ENCODE results near the gene IFNGR1. TPM values are rescaled to one million over a fixed set of nuclear protein-coding genes. Genes with fewer than 3 reads are reported as not detected.
A peak's percentile ranks its signal among the peaks of the same experiment; 100 is the strongest.

IFNGR1 gene
- total and polyA plus RNA-seq, 10 of the 15 experiments (the other 5 are each of a cell fraction or from before 2014, with no cell fraction given): 89.0 to 296 (median 138) TPM

DNA sequence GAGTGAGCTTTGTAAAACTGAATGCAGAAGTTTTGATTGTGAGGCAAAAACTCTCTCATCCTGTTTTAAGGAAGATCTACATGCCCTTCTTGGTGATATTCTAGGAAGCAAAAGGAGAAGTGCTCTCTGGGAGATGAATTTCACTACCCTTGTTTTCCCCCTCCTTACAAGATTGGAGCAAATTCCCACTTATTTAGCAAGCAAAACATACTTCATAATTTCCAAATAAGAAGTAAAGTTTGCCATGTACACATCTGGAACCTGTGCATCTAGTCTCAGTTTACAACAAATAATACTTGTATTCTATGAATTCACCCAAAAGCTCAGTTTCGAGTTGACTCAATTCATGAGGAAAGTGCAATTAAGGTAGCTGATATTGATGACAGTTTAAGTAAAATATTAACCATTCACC lies 27.6 kb upstream of the IFNGR1 start:
- BruUV-seq (replicated peaks): no TSS peak
- SMC1A ChIA-PET (ENCODE audit: uncharacterized antibody, unreplicated experiment): interaction anchor here (0.6 to 3.9 kb wide), 27 partner anchors 8 to 389 kb away, joined by 3 to 64 read pairs (median 9); partner anchors contain the start of gene IL22RA2
- Histone ChIP-seq H3K9ac (ENCODE audit: control insufficient read depth, insufficient read depth, low read length) (no peak overlapping the region), H3K4me3 (no peak overlapping the region), H4K20me1 (ENCODE audit: control insufficient read depth, insufficient read depth) (no peaks in the 10 kb centered on the region), H3K27me3 (replicated peaks in 1 of 2; ENCODE audit: control insufficient read depth in 2 of 2, insufficient read depth in 2 of 2, low read length in 1 of 2) (no peaks in the 10 kb centered on the region), H3K9me3 (replicated peaks; ENCODE audit: control insufficient read depth, insufficient read depth, low read length) (peaks cover 5% of the 10 kb centered on the region), H3K4me1 (ENCODE audit: control insufficient read depth, insufficient read depth, low read length) (peaks cover 11% of the 10 kb centered on the region), H3K36me3 (ENCODE audit: control insufficient read depth in 2 of 2, insufficient read depth in 2 of 2, low read length in 1 of 2) (no peaks in the 10 kb centered on the region), H3K4me2 (ENCODE audit: control insufficient read depth, insufficient read depth) (no peak overlapping the region), H3K27ac (ENCODE audit: control insufficient read depth, insufficient read depth) (no peak overlapping the region), H3K79me2 (ENCODE audit: control insufficient read depth, insufficient read depth, low read length) (no peaks in the 10 kb centered on the region), H2AFZ (ENCODE audit: control insufficient read depth, low read depth, low read length) (no peak overlapping the region)
- DNase-seq (ENCODE audit: low read depth, low spot score) (no peak), FAIRE-seq (peak; percentile 44), ATAC-seq (peak; percentile 80)
- intact Hi-C loops (cut with micrococcal nuclease; ENCODE audit: unreplicated experiment): no loop called here
- 55% methylated on average over 1 of the region's 1 CpG for WGBS (ENCODE audit: insufficient coverage, insufficient replicate concordance, low lambda C conversion rate, missing lambda C conversion rate)
- CTCF ChIA-PET: interaction anchor here (0.9 to 3.5 kb wide), 17 partner anchors 9 to 152 kb away, joined by 3 to 21 read pairs (median 5); no protein-coding TSS in a partner anchor
- POLR2A ChIA-PET: interaction anchor here (1.0 to 3.9 kb wide), 13 partner anchors 9 to 68 kb away, joined by 3 to 29 read pairs (median 5); no protein-coding TSS in a partner anchor
- RAD21 ChIA-PET (ENCODE audit: unreplicated experiment): interaction anchor here (0.6 to 4.1 kb wide), 31 partner anchors 8 to 410 kb away, joined by 3 to 80 read pairs (median 5); no protein-coding TSS in a partner anchor
- in situ Hi-C loops (cut with MboI): no loop called here
- TF ChIP-seq CBX3 (IDR thresholded peaks at IDR 0.05; ENCODE audit: borderline replicate concordance, low read depth): no peak
- TF ChIP-seq BMI1 (IDR thresholded peaks at IDR 0.05; ENCODE audit: borderline replicate concordance): peak; percentile 49; the same call in 1 of the 2 replicates
- TF ChIP-seq SMARCA5 (IDR thresholded peaks at IDR 0.05): no peak
- peak; percentile 60 to 77; a peak in 3 of 4 replicates for TF ChIP-seq EP300 (IDR thresholded peaks at IDR 0.05; ENCODE audit: borderline replicate concordance in 1 of 2, control insufficient read depth in 1 of 2, low read depth in 2 of 2, low read length in 2 of 2)
- no peak for TF ChIP-seq TCF12 (IDR thresholded peaks at IDR 0.05; ENCODE audit: low read depth, low read length)
- no peak for TF ChIP-seq RCOR1 (conservative IDR thresholded peaks at IDR 0.05; ENCODE audit: low read depth, low read length)
- TF ChIP-seq SREBF1 (IDR thresholded peaks at IDR 0.05; ENCODE audit: low read length): no peak
- peak; percentile 42; the same call in 1 of the 2 replicates for TF ChIP-seq SPI1 (IDR thresholded peaks at IDR 0.05; ENCODE audit: borderline replicate concordance, insufficient read depth, low read depth, low read length)
- TF ChIP-seq IKZF2 (IDR thresholded peaks at IDR 0.05): peak; percentile 74 to 76; a peak in 3 of 4 replicates
- peak; percentile 85 for TF ChIP-seq DPF2 (IDR thresholded peaks at IDR 0.05)
- TF ChIP-seq IKZF1 (conservative IDR thresholded peaks at IDR 0.05): peak; percentile 76
- TF ChIP-seq, protein P1, sequence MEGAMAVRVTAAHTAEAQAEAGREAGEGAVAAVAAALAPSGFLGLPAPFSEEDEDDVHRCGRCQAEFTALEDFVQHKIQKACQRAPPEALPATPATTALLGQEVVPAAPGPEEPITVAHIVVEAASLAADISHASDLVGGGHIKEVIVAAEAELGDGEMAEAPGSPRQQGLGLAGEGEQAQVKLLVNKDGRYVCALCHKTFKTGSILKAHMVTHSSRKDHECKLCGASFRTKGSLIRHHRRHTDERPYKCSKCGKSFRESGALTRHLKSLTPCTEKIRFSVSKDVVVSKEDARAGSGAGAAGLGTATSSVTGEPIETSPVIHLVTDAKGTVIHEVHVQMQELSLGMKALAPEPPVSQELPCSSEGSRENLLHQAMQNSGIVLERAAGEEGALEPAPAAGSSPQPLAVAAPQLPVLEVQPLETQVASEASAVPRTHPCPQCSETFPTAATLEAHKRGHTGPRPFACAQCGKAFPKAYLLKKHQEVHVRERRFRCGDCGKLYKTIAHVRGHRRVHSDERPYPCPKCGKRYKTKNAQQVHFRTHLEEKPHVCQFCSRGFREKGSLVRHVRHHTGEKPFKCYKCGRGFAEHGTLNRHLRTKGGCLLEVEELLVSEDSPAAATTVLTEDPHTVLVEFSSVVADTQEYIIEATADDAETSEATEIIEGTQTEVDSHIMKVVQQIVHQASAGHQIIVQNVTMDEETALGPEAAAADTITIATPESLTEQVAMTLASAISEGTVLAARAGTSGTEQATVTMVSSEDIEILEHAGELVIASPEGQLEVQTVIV (IDR thresholded peaks at IDR 0.05; ENCODE audit: borderline replicate concordance, partially characterized antibody): no peak
- peak; percentile 77 for TF ChIP-seq ATF7 (IDR thresholded peaks at IDR 0.05; ENCODE audit: low read depth)
- TF ChIP-seq MTA2 (IDR thresholded peaks at IDR 0.05; ENCODE audit: low read depth): peak; percentile 96
- TF ChIP-seq, protein P2, sequence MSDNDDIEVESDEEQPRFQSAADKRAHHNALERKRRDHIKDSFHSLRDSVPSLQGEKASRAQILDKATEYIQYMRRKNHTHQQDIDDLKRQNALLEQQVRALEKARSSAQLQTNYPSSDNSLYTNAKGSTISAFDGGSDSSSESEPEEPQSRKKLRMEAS (IDR thresholded peaks at IDR 0.05; ENCODE audit: low read depth, low read length): no peak
- TF ChIP-seq SP1 (IDR thresholded peaks at IDR 0.05; ENCODE audit: low read depth, low read length): no peak
- TF ChIP-seq, protein P3, sequence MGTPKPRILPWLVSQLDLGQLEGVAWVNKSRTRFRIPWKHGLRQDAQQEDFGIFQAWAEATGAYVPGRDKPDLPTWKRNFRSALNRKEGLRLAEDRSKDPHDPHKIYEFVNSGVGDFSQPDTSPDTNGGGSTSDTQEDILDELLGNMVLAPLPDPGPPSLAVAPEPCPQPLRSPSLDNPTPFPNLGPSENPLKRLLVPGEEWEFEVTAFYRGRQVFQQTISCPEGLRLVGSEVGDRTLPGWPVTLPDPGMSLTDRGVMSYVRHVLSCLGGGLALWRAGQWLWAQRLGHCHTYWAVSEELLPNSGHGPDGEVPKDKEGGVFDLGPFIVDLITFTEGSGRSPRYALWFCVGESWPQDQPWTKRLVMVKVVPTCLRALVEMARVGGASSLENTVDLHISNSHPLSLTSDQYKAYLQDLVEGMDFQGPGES (IDR thresholded peaks at IDR 0.05): no peak
- TF ChIP-seq, protein P4, sequence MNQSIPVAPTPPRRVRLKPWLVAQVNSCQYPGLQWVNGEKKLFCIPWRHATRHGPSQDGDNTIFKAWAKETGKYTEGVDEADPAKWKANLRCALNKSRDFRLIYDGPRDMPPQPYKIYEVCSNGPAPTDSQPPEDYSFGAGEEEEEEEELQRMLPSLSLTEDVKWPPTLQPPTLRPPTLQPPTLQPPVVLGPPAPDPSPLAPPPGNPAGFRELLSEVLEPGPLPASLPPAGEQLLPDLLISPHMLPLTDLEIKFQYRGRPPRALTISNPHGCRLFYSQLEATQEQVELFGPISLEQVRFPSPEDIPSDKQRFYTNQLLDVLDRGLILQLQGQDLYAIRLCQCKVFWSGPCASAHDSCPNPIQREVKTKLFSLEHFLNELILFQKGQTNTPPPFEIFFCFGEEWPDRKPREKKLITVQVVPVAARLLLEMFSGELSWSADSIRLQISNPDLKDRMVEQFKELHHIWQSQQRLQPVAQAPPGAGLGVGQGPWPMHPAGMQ (IDR thresholded peaks at IDR 0.05; ENCODE audit: borderline replicate concordance): no peak
- TF ChIP-seq IRF4 (IDR thresholded peaks at IDR 0.05; ENCODE audit: low read depth, low read length): peak; percentile 35; the same call in 1 of the 2 replicates
- TF ChIP-seq FOXM1 (IDR thresholded peaks at IDR 0.05; ENCODE audit: low read depth, low read length): no peak

Measured in GM12878 (cell line).